Measurements from ENCODE around the gene POLDIP2.
"Not testable (repeated sequence)": the region's sequence is repeated elsewhere in the genome, so short reads cannot be mapped to it uniquely, and the experiment has no call there.

DNA sequence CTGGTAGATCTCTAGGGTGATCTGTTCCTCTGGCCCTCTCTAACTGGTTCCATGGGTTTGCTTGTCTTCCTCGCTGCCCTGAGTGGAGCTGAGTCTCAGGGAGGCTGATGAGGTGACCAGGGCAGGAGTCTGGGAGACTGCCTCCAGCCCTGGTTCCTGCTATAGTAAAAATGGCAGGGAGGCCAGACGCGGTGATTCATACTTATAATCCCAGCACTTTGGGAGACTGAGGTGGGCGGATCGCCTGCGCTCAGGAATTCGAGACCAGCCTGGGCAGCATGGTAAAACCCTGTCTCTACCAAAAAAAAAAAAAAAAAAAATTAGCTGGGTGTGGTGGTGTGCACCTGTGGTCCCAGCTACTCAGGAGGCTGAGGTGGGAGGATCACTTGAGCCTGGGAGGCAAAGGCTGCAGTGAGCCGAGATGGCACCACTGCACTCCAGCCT, 18.5 kb downstream of the POLDIP2 start:
- not testable (repeated sequence) for TF ChIP-seq ZFPM2 (CRISPR knock-in tag; IDR thresholded peaks at IDR 0.05); ZNF282 (CRISPR knock-in tag; IDR thresholded peaks at IDR 0.05); EZH2 (IDR thresholded peaks at IDR 0.05; ENCODE audit: borderline replicate concordance, low read depth, low read length); RBM39 (optimal IDR thresholded peaks at IDR 0.05; ENCODE audit: low read depth, low read length); SRSF9 (IDR thresholded peaks at IDR 0.05; ENCODE audit: borderline replicate concordance, low read depth, low read length); MTA1 (IDR thresholded peaks at IDR 0.05; ENCODE audit: borderline replicate concordance); SFPQ (IDR thresholded peaks at IDR 0.05; ENCODE audit: low read depth, low read length); HDAC1 (IDR thresholded peaks at IDR 0.05)
- TF ChIP-seq, protein P1, sequence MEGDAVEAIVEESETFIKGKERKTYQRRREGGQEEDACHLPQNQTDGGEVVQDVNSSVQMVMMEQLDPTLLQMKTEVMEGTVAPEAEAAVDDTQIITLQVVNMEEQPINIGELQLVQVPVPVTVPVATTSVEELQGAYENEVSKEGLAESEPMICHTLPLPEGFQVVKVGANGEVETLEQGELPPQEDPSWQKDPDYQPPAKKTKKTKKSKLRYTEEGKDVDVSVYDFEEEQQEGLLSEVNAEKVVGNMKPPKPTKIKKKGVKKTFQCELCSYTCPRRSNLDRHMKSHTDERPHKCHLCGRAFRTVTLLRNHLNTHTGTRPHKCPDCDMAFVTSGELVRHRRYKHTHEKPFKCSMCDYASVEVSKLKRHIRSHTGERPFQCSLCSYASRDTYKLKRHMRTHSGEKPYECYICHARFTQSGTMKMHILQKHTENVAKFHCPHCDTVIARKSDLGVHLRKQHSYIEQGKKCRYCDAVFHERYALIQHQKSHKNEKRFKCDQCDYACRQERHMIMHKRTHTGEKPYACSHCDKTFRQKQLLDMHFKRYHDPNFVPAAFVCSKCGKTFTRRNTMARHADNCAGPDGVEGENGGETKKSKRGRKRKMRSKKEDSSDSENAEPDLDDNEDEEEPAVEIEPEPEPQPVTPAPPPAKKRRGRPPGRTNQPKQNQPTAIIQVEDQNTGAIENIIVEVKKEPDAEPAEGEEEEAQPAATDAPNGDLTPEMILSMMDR (IDR thresholded peaks at IDR 0.05 in 2 of 3, conservative IDR thresholded peaks at IDR 0.05 in 1 of 3; ENCODE audit: insufficient read depth in 2 of 3, low read depth in 1 of 3, low read length in 3 of 3): not testable (repeated sequence)
- TF ChIP-seq, protein P2, sequence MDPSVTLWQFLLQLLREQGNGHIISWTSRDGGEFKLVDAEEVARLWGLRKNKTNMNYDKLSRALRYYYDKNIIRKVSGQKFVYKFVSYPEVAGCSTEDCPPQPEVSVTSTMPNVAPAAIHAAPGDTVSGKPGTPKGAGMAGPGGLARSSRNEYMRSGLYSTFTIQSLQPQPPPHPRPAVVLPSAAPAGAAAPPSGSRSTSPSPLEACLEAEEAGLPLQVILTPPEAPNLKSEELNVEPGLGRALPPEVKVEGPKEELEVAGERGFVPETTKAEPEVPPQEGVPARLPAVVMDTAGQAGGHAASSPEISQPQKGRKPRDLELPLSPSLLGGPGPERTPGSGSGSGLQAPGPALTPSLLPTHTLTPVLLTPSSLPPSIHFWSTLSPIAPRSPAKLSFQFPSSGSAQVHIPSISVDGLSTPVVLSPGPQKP (CRISPR knock-in tag; IDR thresholded peaks at IDR 0.05): not testable (repeated sequence)

All from K562 (cell line).